Vagina (tissue), 2 donors: ENCODE results near the gene VOPP1.

Experiments used
- POLR2A ChIP-seq, 2 donors: fragments of 450-650 bp; IDR thresholded peaks; one replicate each; pipeline ENCODE4 v1.6.1; 2017; ENCODE audit warnings: antibody characterized with exemption in 2 of 2, mild to moderate bottlenecking in 2 of 2, moderate library complexity in 2 of 2
- TF ChIP-seq, protein P1 (sequence below), 3 experiments: fragments of 450-650 bp in 2 of 3; fragments of 200-600 bp in 1 of 3; sonication (generic) in 1 of 3; IDR thresholded peaks; one replicate each; pipeline ENCODE4 v1.5.1; 2017 to 2019; ENCODE audit warnings: antibody characterized with exemption in 3 of 3, mild to moderate bottlenecking in 2 of 3, moderate library complexity in 2 of 3

DNA sequence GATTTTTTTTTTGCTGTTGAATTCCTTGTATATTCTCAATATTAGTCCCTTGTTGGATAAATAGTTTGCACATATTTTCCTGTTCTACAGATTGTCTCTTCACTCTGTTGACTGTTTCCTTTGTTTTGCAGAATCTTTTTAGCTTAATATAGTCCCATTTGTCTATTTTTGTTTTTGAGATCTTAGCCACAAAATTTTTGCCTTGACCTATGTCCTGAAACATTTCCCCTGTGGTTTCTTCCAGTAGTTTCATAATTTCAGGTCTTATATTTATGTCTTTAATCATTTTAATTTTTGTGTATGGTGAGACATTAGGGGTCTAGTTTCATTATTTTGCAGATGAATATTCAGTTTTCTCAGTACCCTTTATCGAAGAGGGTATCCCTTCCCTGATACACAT is 114.5 kb downstream of the VOPP1 start:
- TF ChIP-seq, protein P1, sequence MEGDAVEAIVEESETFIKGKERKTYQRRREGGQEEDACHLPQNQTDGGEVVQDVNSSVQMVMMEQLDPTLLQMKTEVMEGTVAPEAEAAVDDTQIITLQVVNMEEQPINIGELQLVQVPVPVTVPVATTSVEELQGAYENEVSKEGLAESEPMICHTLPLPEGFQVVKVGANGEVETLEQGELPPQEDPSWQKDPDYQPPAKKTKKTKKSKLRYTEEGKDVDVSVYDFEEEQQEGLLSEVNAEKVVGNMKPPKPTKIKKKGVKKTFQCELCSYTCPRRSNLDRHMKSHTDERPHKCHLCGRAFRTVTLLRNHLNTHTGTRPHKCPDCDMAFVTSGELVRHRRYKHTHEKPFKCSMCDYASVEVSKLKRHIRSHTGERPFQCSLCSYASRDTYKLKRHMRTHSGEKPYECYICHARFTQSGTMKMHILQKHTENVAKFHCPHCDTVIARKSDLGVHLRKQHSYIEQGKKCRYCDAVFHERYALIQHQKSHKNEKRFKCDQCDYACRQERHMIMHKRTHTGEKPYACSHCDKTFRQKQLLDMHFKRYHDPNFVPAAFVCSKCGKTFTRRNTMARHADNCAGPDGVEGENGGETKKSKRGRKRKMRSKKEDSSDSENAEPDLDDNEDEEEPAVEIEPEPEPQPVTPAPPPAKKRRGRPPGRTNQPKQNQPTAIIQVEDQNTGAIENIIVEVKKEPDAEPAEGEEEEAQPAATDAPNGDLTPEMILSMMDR (IDR thresholded peaks at IDR 0.05) = no peak
- TF ChIP-seq POLR2A (IDR thresholded peaks at IDR 0.05) = no peak
